Measurements from ENCODE around the gene CPSF2. TPM values are rescaled to one million over a fixed set of nuclear protein-coding genes. Genes with fewer than 3 reads are reported as not detected.

Gene CPSF2
- total RNA-seq, 1 experiment from 2014 or later: 51.5 TPM

GRCh38 chr14:92204792-92205191, 83.0 kb downstream of the CPSF2 start:
- no peaks in the 10 kb centered on the region for H3K36me3 ChIP-seq (ENCODE audit: low read depth, low read length)
- no peak for TF ChIP-seq EZH2phosphoT487 (IDR thresholded peaks at IDR 0.05; ENCODE audit: borderline replicate concordance, low read length)
- no peak for TF ChIP-seq CTCF (conservative IDR thresholded peaks at IDR 0.05; ENCODE audit: low read depth, low read length)
- TF ChIP-seq EZH2 (IDR thresholded peaks at IDR 0.05; ENCODE audit: low read length, unreplicated experiment): no peak
- no peak overlapping the region for H3K9ac ChIP-seq (ENCODE audit: low read length)
- H2AFZ ChIP-seq (ENCODE audit: low read length): no peak overlapping the region
- DNase-seq: no peak
- H3K4me3 ChIP-seq (ENCODE audit: low read length): no peak overlapping the region
- ChIA-PET CTCF (no interaction called here), POLR2A (ENCODE audit: unreplicated experiment) (no interaction called here)
- H3K27ac ChIP-seq (ENCODE audit: low read length): no peak overlapping the region
- no peak overlapping the region for H3K4me2 ChIP-seq (ENCODE audit: low read length)
- intact Hi-C loops (cut with micrococcal nuclease): no loop called here
- ATAC-seq: no peak
- BruUV-seq (replicated peaks): no TSS peak
- H3K9me2 ChIP-seq (replicated peaks; ENCODE audit: low read length): no peaks in the 10 kb centered on the region
- H3K4me1 ChIP-seq (ENCODE audit: insufficient read depth, low read length): no peaks in the 10 kb centered on the region
- no peaks in the 10 kb centered on the region for H3K79me2 ChIP-seq (ENCODE audit: low read length)
- peaks cover 16% of the 10 kb centered on the region; the same call in 1 of the 2 replicates for H3K27me3 ChIP-seq (ENCODE audit: low read length)
- no peaks in the 10 kb centered on the region for H3K9me3 ChIP-seq (ENCODE audit: low read length)
- no peaks in the 10 kb centered on the region for H4K20me1 ChIP-seq (ENCODE audit: low read length)
- H3F3A ChIP-seq (ENCODE audit: low read length, unreplicated experiment): no peaks in the 10 kb centered on the region

- POLR2A ChIA-PET (ENCODE audit: unreplicated experiment): no interaction called here
- BruUV-seq (replicated peaks): no TSS peak
- H3K4me2 ChIP-seq (ENCODE audit: low read length): no peak overlapping the region
- ATAC-seq (no peak), DNase-seq (no peak)
- no peak overlapping the region for H3K27ac ChIP-seq (ENCODE audit: low read length)
- no peak overlapping the region for H2AFZ ChIP-seq (ENCODE audit: low read length)
- H3K9ac ChIP-seq (ENCODE audit: low read length): no peak overlapping the region
- H3K36me3 ChIP-seq (ENCODE audit: low read depth, low read length): no peaks in the 10 kb centered on the region
- H3K79me2 ChIP-seq (ENCODE audit: low read length): no peaks in the 10 kb centered on the region
- peaks cover 13% of the 10 kb centered on the region; the same call in 1 of the 2 replicates for H3K27me3 ChIP-seq (ENCODE audit: low read length)
- CTCF ChIA-PET: no interaction called here
- TF ChIP-seq CTCF (conservative IDR thresholded peaks at IDR 0.05; ENCODE audit: low read depth, low read length) (no peak), EZH2 (IDR thresholded peaks at IDR 0.05; ENCODE audit: low read length, unreplicated experiment) (no peak), EZH2phosphoT487 (IDR thresholded peaks at IDR 0.05; ENCODE audit: borderline replicate concordance, low read length) (no peak)
- H4K20me1 ChIP-seq (ENCODE audit: low read length): no peaks in the 10 kb centered on the region
- H3K9me2 ChIP-seq (replicated peaks; ENCODE audit: low read length): no peaks in the 10 kb centered on the region
- no peaks in the 10 kb centered on the region for H3F3A ChIP-seq (ENCODE audit: low read length, unreplicated experiment)
- H3K4me1 ChIP-seq (ENCODE audit: insufficient read depth, low read length): no peaks in the 10 kb centered on the region
- H3K9me3 ChIP-seq (ENCODE audit: low read length): no peaks in the 10 kb centered on the region
- no peak overlapping the region for H3K4me3 ChIP-seq (ENCODE audit: low read length)
- intact Hi-C loops (cut with micrococcal nuclease): no loop called here
Observed at GRCh38 chr14:92207012-92207927, 85.5 kb downstream of the CPSF2 start.

GRCh38 chr14:92207928-92208265, 86.1 kb downstream of the CPSF2 start:
- no TSS peak for BruUV-seq (replicated peaks)
- Histone ChIP-seq H4K20me1 (ENCODE audit: low read length) (no peaks in the 10 kb centered on the region), H3K9me3 (ENCODE audit: low read length) (no peaks in the 10 kb centered on the region), H3K4me2 (ENCODE audit: low read length) (no peak overlapping the region), H3K4me3 (ENCODE audit: low read length) (no peak overlapping the region), H3K9ac (ENCODE audit: low read length) (no peak overlapping the region), H3K4me1 (ENCODE audit: insufficient read depth, low read length) (no peaks in the 10 kb centered on the region), H2AFZ (ENCODE audit: low read length) (no peak overlapping the region), H3K9me2 (replicated peaks; ENCODE audit: low read length) (no peaks in the 10 kb centered on the region), H3F3A (ENCODE audit: low read length, unreplicated experiment) (no peaks in the 10 kb centered on the region), H3K36me3 (ENCODE audit: low read depth, low read length) (no peaks in the 10 kb centered on the region), H3K27me3 (ENCODE audit: low read length) (peaks cover 16% of the 10 kb centered on the region; the same call in 1 of the 2 replicates), H3K79me2 (ENCODE audit: low read length) (no peaks in the 10 kb centered on the region), H3K27ac (ENCODE audit: low read length) (no peak overlapping the region)
- TF ChIP-seq EZH2phosphoT487 (IDR thresholded peaks at IDR 0.05; ENCODE audit: borderline replicate concordance, low read length) (no peak), CTCF (conservative IDR thresholded peaks at IDR 0.05; ENCODE audit: low read depth, low read length) (no peak), EZH2 (IDR thresholded peaks at IDR 0.05; ENCODE audit: low read length, unreplicated experiment) (no peak)
- ATAC-seq: no peak
- intact Hi-C loops (cut with micrococcal nuclease): no loop called here
- CTCF ChIA-PET: no interaction called here
- POLR2A ChIA-PET (ENCODE audit: unreplicated experiment): no interaction called here
- no peak for DNase-seq
